Activated naive CD8-positive, alpha-beta T cell treated with anti-CD3 and anti-CD28 coated beads for 36 hours (primary cell): Measurements from ENCODE around the gene HARBI1. TPM values are rescaled to one million over a fixed set of nuclear protein-coding genes. Genes with fewer than 3 reads are reported as not detected.

Experiments
- DNase-seq: peaks from one replicate; pipeline ENCODE4 v3.0.0; 2021
- H3K27ac Mint-ChIP-seq: one replicate; pipeline ENCODE4 v1.8.0; 2022; ENCODE audit warnings: mild to moderate bottlenecking, moderate library complexity, mixed read lengths
- H3K27me3 Mint-ChIP-seq: one replicate; pipeline ENCODE4 v1.8.0; 2022; ENCODE audit warnings: mild to moderate bottlenecking, mixed read lengths
- H3K36me3 Mint-ChIP-seq: one replicate; pipeline ENCODE4 v1.8.0; 2021; ENCODE audit warnings: mild to moderate bottlenecking, mixed read lengths
- H3K4me1 Mint-ChIP-seq: one replicate; pipeline ENCODE4 v1.8.0; 2021; ENCODE audit warnings: mixed read lengths
- H3K4me3 Mint-ChIP-seq: one replicate; pipeline ENCODE4 v1.8.0; 2022; ENCODE audit warnings: mild to moderate bottlenecking, moderate library complexity, mixed read lengths
- H3K9me3 Mint-ChIP-seq: one replicate; pipeline ENCODE4 v1.8.0; 2022; ENCODE audit warnings: mixed read lengths
- total RNA-seq, 2 experiments: library from RNA; stranded (reverse); gene quantifications; one replicate each; pipeline ENCODE4 v1.2.3, GENCODE V29; 2021

Gene HARBI1, protein sequence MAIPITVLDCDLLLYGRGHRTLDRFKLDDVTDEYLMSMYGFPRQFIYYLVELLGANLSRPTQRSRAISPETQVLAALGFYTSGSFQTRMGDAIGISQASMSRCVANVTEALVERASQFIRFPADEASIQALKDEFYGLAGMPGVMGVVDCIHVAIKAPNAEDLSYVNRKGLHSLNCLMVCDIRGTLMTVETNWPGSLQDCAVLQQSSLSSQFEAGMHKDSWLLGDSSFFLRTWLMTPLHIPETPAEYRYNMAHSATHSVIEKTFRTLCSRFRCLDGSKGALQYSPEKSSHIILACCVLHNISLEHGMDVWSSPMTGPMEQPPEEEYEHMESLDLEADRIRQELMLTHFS
- total RNA-seq, result 1 to 10 TPM; 2.6 to 4.5 TPM

DNA sequence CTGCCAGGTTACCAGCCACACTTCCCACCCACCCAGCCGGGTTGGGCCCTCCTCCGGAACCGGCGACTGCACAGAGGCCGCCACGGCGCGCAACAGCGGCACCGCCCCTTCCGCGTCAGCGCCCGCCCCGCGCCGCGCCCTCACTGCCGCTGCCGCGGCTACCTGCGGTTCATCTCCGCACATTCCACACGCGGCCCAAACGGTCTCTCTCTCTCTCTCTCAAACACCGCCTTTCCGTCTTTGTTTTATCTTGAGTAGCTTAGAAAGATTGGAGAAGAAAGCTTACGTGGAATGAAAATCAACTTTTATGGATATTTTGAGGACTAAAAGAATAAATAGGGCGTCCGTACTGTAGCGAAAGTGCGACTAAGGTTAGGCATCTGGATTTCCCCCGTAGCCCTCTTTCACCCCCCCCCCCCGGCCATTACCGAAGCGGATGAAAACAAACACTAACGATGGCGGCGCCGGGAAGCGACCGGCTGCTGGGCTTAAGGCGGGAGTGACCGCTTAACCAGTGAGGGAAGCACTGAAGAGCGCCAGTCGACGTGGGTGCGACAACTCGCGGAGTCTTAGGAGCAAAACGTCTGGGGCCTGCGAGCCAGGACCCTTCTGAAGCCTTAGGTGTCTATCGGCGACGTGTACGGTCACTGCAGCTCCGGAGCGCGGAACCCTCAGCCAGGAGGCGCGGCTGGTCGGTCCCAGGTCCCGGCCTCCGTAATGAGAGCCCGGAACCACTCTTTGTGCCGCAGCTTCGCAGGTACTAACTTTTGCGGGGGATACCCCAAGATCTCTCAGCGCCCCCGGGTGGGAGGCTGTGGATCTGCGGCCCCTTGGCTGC lies at the start of gene HARBI1, which contains the start of gene ATG13:
TSS of gene HARBI1 (minus strand) at position 94 of the 838 bp plus-strand sequence. CDS start 990 bp downstream, outside the sequence.
TSS of gene ATG13 (plus strand) at position 420 of the 838 bp plus-strand sequence. CDS start 26,739 bp downstream, outside the sequence.
- peaks cover 6% of the 10 kb centered on the region for H3K36me3 Mint-ChIP-seq
- H3K4me3 Mint-ChIP-seq, result peak within 1 kb of the TSS; percentile 93
- H3K27me3 Mint-ChIP-seq, result no peaks in the 10 kb centered on the region
- peaks cover 36% of the 10 kb centered on the region for H3K4me1 Mint-ChIP-seq
- H3K9me3 Mint-ChIP-seq, result no peaks in the 10 kb centered on the region
- DNase-seq, result peak; percentile 97
- peak within 1 kb of the TSS; percentile 99 for H3K27ac Mint-ChIP-seq

DNA sequence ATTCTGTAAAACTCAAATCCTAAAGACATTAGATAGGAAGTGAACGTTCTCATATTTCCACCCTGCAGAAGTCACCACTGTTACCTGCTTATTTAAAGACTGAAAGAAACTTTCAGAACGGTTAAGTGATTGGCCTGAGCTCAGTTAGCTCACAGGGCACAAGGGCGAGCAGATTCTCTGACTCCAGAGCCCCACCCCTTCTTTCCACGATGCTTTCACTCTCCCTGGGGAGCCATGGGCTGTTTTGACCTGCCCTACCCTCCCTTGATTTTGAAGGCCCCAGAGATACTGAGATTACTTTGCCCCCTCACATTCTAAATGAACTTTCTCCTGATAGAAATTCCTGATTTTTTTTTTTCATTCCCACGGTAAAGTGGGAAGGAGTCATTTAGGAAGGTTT lies 49.5 kb upstream of the HARBI1 start:
- no peak overlapping the region for H3K27ac Mint-ChIP-seq
- H3K4me3 Mint-ChIP-seq, result no peak overlapping the region

DNA sequence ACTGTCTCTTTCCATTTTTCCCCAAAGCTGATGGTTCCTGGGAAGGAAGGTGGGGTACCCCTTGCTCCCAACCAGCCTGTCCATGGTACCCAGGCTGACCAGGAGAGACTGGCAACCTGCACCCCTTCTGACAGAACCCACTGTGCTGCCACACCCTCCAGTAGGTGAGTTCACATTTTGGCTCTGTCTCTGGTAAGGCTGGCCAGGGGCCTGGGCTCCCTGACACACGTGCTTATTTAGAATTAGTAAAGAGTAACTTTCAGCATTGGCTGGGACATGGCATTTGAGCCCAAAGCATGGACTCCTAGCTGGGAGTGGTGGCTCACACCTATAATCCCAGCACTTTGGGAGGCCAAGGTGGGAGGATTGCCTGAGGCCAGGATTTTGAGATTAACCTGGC lies 48.3 kb upstream of the HARBI1 start:
- H3K9me3 Mint-ChIP-seq, result no peaks in the 10 kb centered on the region
- no peaks in the 10 kb centered on the region for H3K27me3 Mint-ChIP-seq
- peaks cover 17% of the 10 kb centered on the region for H3K36me3 Mint-ChIP-seq
- H3K4me3 Mint-ChIP-seq, result no peak overlapping the region
- H3K4me1 Mint-ChIP-seq, result peaks cover 13% of the 10 kb centered on the region
- H3K27ac Mint-ChIP-seq, result no peak overlapping the region
- DNase-seq, result no peak

More for the DNA sequence above, 49.5 kb upstream of the HARBI1 start:
- Mint-ChIP-seq H3K9me3 (no peaks in the 10 kb centered on the region), H3K27me3 (no peaks in the 10 kb centered on the region), H3K36me3 (peaks cover 17% of the 10 kb centered on the region), H3K4me1 (peaks cover 23% of the 10 kb centered on the region)
- DNase-seq, result no peak

DNA sequence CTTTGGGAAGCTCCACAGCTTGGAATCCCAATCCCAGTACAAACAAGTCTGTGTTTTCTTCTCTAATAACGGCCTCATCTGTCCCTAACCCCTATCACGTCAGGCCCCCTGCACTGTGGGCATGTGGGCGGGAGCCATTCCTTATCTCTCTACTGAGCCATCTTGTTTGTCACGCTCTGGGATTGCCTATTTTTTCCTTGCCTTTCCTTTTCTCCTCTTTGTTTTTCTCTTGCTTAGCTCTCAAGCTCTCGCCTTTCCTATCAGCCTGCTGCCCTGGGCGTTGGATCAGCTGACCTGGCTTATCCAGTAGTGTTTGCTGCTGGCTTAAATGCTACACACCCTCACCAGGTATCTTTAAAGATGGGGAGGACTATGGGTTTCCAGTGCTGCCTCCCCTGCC lies 47.6 kb upstream of the HARBI1 start:
- H3K9me3 Mint-ChIP-seq, result no peaks in the 10 kb centered on the region
- peaks cover 12% of the 10 kb centered on the region for H3K36me3 Mint-ChIP-seq
- no peak overlapping the region for H3K27ac Mint-ChIP-seq
- DNase-seq, result no peak
- H3K4me1 Mint-ChIP-seq, result peaks cover 7% of the 10 kb centered on the region
- H3K27me3 Mint-ChIP-seq, result no peaks in the 10 kb centered on the region
- no peak overlapping the region for H3K4me3 Mint-ChIP-seq

DNA sequence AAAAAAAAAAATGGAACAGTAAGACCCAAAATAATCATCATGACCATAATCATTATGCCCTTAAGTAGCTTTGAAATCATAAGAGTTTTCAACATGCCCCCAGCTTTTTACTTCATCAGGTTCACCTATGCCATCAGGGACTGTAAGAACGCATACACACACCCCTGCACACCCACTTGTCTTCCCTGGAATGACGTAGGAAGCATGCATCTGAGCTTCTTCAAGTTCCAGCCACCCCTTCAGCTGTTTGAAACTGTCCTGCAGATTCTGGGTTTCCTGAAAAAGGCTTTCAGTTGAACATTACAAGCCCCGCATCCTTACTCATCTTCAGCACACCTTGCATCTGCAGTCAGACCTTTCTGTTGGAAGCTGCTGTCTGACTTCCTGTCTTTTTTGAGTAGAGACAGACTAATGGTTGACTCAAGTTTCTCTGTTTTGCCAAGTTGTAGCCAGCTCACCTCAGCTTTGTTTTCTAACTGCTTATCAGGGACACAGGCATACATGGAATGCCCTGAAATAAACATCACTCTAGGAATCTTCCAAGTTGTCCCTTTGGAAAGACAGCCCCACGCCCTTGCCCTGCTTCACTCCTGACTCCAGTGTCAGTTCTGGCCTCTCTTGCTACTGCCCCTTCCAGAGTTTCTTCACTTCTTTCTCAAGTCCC lies 46.4 kb upstream of the HARBI1 start:
- H3K27me3 Mint-ChIP-seq, result no peaks in the 10 kb centered on the region
- no peaks in the 10 kb centered on the region for H3K4me1 Mint-ChIP-seq
- H3K36me3 Mint-ChIP-seq, result peaks cover 5% of the 10 kb centered on the region
- no peaks in the 10 kb centered on the region for H3K9me3 Mint-ChIP-seq
- no peak overlapping the region for H3K4me3 Mint-ChIP-seq
- no peak for DNase-seq
- no peak overlapping the region for H3K27ac Mint-ChIP-seq

DNA sequence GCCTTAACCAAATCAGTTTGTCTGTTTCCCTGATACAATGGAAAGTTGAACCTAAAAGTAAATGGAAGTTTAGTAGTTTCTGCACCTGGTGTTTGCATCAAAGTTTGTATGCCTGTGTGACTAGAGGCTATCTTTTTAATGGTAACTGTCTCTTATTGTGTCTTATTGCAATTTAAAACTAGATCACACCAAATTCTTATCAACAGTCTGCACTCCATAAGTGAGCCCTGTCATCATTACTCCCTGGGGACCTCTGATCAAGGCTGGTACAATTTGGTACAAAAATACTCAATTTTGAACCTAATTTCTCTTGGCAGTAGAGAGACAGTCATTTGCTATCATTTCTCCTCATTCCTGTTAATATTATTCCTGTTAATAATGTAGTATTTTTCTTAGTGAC lies 45.3 kb upstream of the HARBI1 start:
- peaks cover 7% of the 10 kb centered on the region for H3K36me3 Mint-ChIP-seq
- H3K27ac Mint-ChIP-seq, result no peak overlapping the region
- no peak overlapping the region for H3K4me3 Mint-ChIP-seq

DNA sequence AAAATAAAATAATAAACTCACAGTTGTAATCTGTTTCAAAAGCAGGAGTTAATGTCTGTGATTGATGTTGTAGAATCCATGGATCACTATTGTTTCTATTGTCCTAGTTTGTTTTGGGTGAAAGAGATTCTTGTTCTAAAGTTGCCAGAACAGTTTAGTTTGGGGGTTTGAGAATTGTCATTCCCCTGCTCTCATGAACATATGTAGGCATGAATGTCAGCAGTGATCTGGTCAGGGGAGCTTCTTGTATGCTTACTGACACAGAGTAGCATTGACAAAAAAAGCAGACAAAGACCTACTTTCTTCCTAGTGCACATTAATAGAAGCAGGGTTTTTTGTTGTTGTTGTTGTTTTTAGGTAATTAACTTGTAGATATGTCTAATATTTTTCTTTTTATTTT lies 44.8 kb upstream of the HARBI1 start:
- Mint-ChIP-seq H3K27ac (no peak overlapping the region), H3K27me3 (no peaks in the 10 kb centered on the region), H3K36me3 (peaks cover 7% of the 10 kb centered on the region), H3K4me3 (no peak overlapping the region), H3K4me1 (no peaks in the 10 kb centered on the region), H3K9me3 (no peaks in the 10 kb centered on the region)
- no peak for DNase-seq

More for the DNA sequence above, 45.3 kb upstream of the HARBI1 start:
- no peaks in the 10 kb centered on the region for H3K4me1 Mint-ChIP-seq
- no peaks in the 10 kb centered on the region for H3K27me3 Mint-ChIP-seq
- no peak for DNase-seq
- H3K9me3 Mint-ChIP-seq, result no peaks in the 10 kb centered on the region

DNA sequence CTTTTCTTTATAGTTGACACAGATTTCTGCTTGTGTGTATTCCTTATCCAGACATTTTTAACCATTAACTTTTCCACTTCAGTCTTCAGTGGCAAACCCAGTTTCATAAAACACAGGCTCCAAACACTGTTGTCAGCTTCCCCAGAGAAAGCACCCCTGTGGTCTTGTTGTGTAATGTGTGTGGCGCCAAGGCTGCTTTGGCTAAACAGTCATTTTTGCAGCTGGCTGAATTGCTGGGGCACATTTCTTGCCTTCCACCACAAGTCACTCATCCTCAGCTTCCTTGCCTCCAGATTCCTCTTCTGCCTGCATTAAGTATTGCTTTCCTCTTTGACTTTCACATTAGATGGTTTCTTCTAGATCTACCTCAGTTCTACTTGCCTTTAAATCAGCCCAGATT lies 42.9 kb upstream of the HARBI1 start:
- H3K36me3 Mint-ChIP-seq, result peaks cover 2% of the 10 kb centered on the region
- no peaks in the 10 kb centered on the region for H3K9me3 Mint-ChIP-seq
- no peak overlapping the region for H3K4me3 Mint-ChIP-seq
- H3K27ac Mint-ChIP-seq, result no peak overlapping the region
- H3K27me3 Mint-ChIP-seq, result no peaks in the 10 kb centered on the region
- H3K4me1 Mint-ChIP-seq, result no peaks in the 10 kb centered on the region
- no peak for DNase-seq

DNA sequence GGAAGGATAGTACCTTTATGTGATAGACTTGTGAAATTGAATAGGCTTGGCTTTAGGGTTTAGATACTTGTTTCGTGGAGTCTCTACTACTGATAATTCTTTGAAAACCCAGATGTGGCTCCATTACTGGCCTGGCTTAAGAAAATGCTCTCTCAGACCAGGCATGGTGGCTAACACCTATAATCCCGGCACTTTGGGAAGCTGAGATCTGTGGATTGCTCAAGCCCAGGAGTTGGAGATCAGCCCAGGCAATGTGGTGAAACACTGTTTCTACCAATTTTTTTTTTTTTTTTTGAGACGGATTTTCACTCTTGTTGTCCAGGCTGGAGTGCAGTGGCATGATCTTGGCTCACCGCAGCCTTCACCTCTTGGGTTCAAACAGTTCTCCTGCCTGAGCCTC lies 41.2 kb upstream of the HARBI1 start:
- H3K4me3 Mint-ChIP-seq, result no peak overlapping the region
- H3K36me3 Mint-ChIP-seq, result peaks cover 2% of the 10 kb centered on the region
- no peak overlapping the region for H3K27ac Mint-ChIP-seq
- H3K27me3 Mint-ChIP-seq, result no peaks in the 10 kb centered on the region
- no peaks in the 10 kb centered on the region for H3K4me1 Mint-ChIP-seq
- no peaks in the 10 kb centered on the region for H3K9me3 Mint-ChIP-seq
- no peak for DNase-seq

DNA sequence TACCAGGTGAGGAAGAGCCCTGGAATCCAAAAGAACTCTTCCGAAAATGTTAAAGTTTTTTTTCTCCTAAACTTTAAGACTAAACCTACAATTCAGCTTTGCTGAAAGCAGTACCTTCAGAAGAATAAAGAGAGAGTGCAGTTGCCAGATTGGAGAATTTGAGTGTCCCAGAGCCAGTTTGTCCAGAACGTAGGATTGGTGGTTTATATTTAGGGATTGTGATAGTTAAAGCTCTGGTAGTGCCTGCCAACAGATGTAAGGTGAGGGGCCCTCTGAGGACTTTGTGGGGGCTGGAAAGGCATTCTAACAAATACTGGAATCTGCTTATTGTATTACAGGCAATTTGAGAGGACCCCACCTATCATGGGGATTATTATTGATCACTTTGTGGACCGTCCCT lies 40.2 kb upstream of the HARBI1 start:
- Mint-ChIP-seq H3K36me3 (peaks cover 2% of the 10 kb centered on the region), H3K27ac (no peak overlapping the region), H3K4me1 (no peaks in the 10 kb centered on the region), H3K27me3 (no peaks in the 10 kb centered on the region), H3K9me3 (no peaks in the 10 kb centered on the region), H3K4me3 (no peak overlapping the region)
- no peak for DNase-seq

DNA sequence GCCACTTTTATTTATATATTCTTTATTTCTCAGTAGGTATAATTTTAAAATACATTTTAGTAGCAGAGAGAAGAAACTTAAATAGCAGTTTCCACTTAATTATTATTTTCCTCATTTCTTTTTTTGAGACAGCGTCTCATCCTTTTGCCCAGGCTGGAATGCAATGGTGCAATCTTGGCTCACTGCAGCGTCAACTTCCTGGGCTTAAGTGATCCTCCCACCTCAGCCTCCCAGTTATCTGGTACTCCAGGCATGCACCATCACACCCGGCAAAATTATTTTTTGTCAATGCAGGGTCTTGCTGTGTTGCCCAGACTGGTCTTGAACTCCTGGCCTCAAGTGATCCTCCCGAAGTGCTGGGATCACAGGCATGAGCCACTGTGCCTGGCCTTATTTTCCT lies 38.6 kb upstream of the HARBI1 start:
- Mint-ChIP-seq H3K27ac (no peak overlapping the region), H3K36me3 (peaks cover 2% of the 10 kb centered on the region), H3K9me3 (no peaks in the 10 kb centered on the region), H3K27me3 (no peaks in the 10 kb centered on the region), H3K4me3 (no peak overlapping the region), H3K4me1 (no peaks in the 10 kb centered on the region)
- no peak for DNase-seq

DNA sequence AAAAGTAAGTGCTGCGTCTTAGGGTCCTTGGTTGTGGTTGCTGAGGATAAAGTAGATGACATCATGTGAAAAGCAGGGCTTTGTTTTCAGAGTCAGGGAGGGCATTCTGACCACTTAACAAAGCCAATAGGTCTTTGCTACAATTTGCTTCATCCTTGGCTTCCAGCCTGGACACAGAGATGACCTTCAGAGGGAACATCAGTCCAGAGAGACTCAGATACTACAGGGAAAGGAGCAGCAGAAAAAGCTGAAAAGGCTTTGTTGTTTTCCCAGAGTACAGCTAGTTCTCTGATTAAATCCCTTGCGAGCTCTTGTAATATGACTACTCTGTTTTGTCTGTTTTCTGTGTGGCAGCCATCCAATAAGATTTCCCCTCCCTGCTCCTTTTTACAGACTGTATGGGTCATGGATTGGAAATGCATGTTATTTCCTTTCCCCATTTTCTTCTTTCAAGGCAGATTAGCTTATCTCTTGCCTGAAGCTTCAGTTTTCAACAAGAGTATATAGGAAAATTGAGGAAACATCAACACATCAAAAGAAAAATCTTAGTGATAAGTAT lies 32.2 kb upstream of the HARBI1 start:
- Mint-ChIP-seq H3K27me3 (no peaks in the 10 kb centered on the region), H3K36me3 (peaks cover 4% of the 10 kb centered on the region), H3K4me1 (no peaks in the 10 kb centered on the region), H3K27ac (peak overlapping the region; percentile 23), H3K9me3 (no peaks in the 10 kb centered on the region), H3K4me3 (no peak overlapping the region)
- no peak for DNase-seq

DNA sequence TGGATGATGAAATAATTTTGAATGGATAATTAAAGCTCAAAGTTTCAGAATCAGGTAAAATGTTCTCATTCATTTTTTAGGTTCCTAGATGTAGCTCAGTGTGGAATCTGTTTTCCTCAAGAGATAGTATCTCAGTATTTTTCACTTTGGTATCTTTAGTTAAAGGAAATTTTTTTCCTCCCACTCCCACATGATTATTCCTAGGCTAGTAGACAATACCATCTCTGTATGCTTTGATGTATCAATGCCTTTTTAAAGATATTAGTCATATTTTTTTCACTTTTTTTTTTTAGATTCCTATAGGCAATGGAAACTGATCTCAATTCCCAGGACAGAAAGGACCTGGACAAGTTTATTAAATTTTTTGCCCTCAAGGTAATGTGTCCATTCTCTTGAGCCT lies 27.0 kb upstream of the HARBI1 start:
- DNase-seq, result no peak
- no peak overlapping the region for H3K4me3 Mint-ChIP-seq
- peaks cover 13% of the 10 kb centered on the region for H3K4me1 Mint-ChIP-seq
- peaks cover 3% of the 10 kb centered on the region for H3K9me3 Mint-ChIP-seq
- no peaks in the 10 kb centered on the region for H3K27me3 Mint-ChIP-seq
- peaks cover 32% of the 10 kb centered on the region for H3K36me3 Mint-ChIP-seq
- no peak overlapping the region for H3K27ac Mint-ChIP-seq

DNA sequence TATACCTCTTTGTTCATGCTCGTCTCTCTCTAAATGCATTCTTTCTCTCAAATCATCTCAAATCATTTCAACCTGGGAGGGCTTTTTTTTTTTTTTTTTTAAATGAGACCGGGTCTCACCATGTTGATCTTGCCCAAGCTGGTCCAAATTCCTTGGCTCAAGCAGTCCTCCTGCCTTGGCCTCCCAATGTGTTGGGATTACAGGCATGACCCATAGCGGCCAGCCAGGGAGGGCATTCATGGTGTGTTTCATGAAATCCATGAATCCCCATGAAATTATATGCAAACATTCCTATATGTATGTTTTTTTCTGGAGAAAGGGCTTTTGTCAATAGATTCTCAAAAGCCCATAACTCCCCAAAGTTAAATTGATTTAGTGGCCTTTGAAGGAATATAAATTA lies 26.5 kb upstream of the HARBI1 start:
- H3K27ac Mint-ChIP-seq, result no peak overlapping the region
- DNase-seq, result no peak

More for the DNA sequence above, 26.5 kb upstream of the HARBI1 start:
- peaks cover 13% of the 10 kb centered on the region for H3K4me1 Mint-ChIP-seq
- peaks cover 3% of the 10 kb centered on the region for H3K9me3 Mint-ChIP-seq
- H3K4me3 Mint-ChIP-seq, result no peak overlapping the region
- H3K27me3 Mint-ChIP-seq, result no peaks in the 10 kb centered on the region
- H3K36me3 Mint-ChIP-seq, result peaks cover 32% of the 10 kb centered on the region
